Memory B cell (primary cell): ENCODE results near the gene SNX25.
"Not testable (repeated sequence)": the region's sequence is repeated elsewhere in the genome, so short reads cannot be mapped to it uniquely, and the experiment has no call there.

Source experiments
- ATAC-seq: fragments of 150-1000 bp; cut with Tn5 transposase; 2 replicates; pipeline ENCODE4 v1.10.0; 2021; ENCODE audit warnings: low read depth, mild to moderate bottlenecking, moderate library complexity
- DNase-seq, 2 donors: peaks; one replicate each; pipeline ENCODE4 v3.0.0; 2022; ENCODE audit warnings: low spot score in 2 of 2
- H3K27ac Mint-ChIP-seq: one replicate; pipeline ENCODE4 v1.8.0; 2022; ENCODE audit warnings: mild to moderate bottlenecking, moderate library complexity, mixed read lengths
- H3K27me3 Mint-ChIP-seq: one replicate; pipeline ENCODE4 v1.8.0; 2022; ENCODE audit warnings: mixed read lengths
- H3K36me3 Mint-ChIP-seq: one replicate; pipeline ENCODE4 v1.8.0; 2022; ENCODE audit warnings: mild to moderate bottlenecking, mixed read lengths
- H3K4me1 Mint-ChIP-seq: one replicate; pipeline ENCODE4 v1.8.0; 2022; ENCODE audit warnings: mixed read lengths
- H3K4me3 Mint-ChIP-seq: one replicate; pipeline ENCODE4 v1.8.0; 2022; ENCODE audit warnings: mild to moderate bottlenecking, moderate library complexity, mixed read lengths
- H3K9me3 Mint-ChIP-seq: one replicate; pipeline ENCODE4 v1.8.0; 2022; ENCODE audit warnings: mixed read lengths

Gene SNX25

DNA sequence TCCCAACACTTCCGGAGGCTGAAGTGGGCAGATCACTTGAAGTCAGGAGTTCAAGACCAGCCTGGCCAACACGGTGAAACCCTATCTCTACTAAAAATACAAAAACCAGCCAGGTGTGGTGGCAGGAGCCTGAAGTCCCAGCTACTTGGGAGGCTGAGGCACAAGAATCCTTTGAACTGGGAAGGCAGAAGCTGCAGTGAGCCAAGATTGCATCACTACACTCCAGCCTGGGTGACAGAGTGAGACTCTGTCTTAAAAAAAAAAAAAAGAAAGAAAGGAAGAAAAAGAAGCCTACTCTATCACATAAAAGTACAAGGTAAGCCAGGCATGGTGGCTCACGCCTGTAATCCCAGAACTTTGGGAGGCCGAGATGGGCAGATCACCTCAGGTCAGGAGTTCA is 11.2 kb upstream of the SNX25 start:
- not testable (repeated sequence) for ATAC-seq, H3K9me3 Mint-ChIP-seq, H3K36me3 Mint-ChIP-seq, DNase-seq, H3K27me3 Mint-ChIP-seq, H3K27ac Mint-ChIP-seq, H3K4me3 Mint-ChIP-seq
- H3K4me1 Mint-ChIP-seq = peaks cover 20% of the 10 kb centered on the region

DNA sequence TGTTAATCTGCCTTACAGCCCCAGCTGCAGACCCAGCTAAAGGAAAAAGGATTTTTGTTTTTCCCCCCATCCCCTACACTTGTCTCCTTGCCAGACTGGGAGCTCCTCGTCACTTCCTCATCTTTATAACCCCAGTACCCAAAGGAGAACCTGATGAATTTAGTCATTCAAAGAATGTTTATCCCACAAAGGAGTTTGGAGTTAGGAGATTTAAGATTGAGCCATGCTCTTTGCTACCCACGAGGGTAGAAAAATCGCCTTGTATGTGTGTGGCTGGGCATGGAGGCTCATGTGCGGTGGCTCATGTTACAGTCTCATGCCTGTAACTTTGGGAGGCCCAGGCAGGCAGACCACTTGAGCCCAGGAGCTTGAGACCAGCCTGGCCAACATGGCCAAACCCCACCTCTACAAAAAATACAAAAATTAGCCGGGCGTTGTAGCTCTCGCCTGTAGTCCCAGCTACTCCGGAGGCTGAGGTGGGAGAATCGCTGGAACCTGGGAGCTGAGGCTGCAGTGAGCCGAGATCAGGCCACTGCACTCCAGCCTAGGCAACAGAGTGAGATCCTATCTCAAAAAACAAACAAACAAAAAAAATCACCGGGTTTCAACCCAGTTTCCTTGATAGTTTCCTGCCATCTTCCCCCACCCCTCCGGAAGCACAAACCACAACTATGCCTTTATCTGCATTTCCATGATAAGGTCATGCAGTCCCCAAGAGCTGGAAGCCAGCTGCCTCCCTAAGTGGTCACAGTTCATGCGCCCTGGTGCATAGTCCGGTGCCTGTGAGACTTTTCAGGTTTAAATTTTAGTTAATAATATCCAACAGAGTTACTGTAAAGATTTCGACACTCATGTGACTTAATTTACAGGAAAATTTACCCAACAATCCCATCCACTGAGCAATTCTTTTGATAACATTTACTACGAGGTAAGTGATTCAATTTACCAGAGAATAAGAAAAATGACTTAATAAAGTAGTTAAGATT is 7.1 kb upstream of the SNX25 start:
- H3K27me3 Mint-ChIP-seq = no peaks in the 10 kb centered on the region
- peaks cover 3% of the 10 kb centered on the region for H3K36me3 Mint-ChIP-seq
- no peaks in the 10 kb centered on the region for H3K9me3 Mint-ChIP-seq
- ATAC-seq (no peak), DNase-seq (no peak)
- peak overlapping the region; percentile 97 for H3K4me3 Mint-ChIP-seq
- peaks cover 30% of the 10 kb centered on the region for H3K4me1 Mint-ChIP-seq
- H3K27ac Mint-ChIP-seq = peak overlapping the region; percentile 95

DNA sequence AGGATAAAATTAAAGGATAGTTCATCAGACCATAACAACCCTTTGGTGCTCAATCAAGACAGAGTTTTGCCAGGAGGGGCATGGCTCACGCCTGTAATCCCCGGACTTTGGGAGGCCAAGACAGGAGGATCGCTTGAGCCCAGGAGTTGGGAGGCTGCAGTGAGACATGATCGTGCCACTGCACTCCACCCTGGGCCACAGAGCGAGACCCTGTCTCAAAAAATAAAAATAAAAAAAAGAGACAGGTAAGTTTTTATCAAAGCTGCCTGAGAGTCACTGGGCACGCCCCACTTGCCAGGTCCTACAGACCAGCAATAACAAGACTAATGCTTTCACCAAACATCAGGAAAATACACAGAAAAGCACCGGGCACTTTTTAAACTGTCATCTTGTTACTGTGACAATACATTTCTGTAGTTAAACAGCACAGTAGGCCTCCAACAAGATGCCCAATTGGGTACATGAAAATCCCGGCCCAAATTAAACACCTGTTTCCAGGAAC is 6.4 kb upstream of the SNX25 start:
- peak; percentile 4 for ATAC-seq
- Mint-ChIP-seq H3K27me3 (no peaks in the 10 kb centered on the region), H3K36me3 (peaks cover 3% of the 10 kb centered on the region), H3K4me1 (peaks cover 30% of the 10 kb centered on the region), H3K27ac (peak overlapping the region; percentile 95), H3K9me3 (no peaks in the 10 kb centered on the region), H3K4me3 (peak overlapping the region; percentile 97)
- DNase-seq = no peak

DNA sequence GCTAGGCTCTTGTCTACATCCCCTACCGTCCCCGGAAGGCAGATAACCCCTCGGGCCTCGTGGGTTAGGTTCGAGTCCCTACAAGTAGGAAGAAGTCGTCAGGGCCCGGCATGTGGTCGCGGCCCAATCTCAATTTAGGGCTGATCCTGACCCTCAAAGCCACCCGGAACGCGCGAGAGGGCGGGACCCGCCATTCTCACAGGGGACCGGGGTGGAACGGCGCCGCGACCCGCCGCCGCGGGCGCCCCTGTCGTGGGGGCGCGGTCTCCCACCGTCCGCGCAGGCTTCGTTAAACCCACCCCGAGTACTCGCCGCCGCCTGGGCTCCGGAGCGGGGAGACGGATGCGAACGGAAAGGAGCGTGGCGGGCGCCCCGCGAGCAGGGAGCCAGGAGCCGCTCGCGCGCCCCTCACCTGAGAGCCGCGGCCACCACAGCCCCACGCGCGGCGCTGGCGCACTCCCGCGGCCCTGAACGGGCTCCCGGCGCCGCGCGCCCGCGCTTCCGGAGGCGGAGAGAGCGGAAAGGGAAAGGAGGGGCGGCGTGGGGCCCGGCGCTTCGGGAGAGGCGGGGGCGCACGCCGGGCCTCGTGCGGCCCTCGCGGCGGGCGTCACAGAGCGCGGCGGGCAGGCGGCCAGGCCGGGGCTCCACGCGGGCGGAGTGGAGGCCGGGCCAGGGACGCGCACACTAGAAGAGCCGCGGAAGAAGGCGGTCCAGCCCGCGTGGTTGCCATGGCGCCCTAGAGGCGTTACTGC is 5.7 kb upstream of the SNX25 start, which contains the start of gene CFAP97:
CFAP97 (minus strand) TSS at position 515 of the 752 bp plus-strand sequence. CDS start 12,804 bp downstream, outside the sequence.
- ATAC-seq = peak; percentile 80
- peak; percentile 67 to 74 for DNase-seq
- Mint-ChIP-seq H3K9me3 (no peaks in the 10 kb centered on the region), H3K4me3 (peak within 1 kb of the TSS; percentile 97), H3K27ac (peak within 1 kb of the TSS; percentile 95), H3K36me3 (peaks cover 3% of the 10 kb centered on the region), H3K4me1 (peaks cover 30% of the 10 kb centered on the region), H3K27me3 (no peaks in the 10 kb centered on the region)

DNA sequence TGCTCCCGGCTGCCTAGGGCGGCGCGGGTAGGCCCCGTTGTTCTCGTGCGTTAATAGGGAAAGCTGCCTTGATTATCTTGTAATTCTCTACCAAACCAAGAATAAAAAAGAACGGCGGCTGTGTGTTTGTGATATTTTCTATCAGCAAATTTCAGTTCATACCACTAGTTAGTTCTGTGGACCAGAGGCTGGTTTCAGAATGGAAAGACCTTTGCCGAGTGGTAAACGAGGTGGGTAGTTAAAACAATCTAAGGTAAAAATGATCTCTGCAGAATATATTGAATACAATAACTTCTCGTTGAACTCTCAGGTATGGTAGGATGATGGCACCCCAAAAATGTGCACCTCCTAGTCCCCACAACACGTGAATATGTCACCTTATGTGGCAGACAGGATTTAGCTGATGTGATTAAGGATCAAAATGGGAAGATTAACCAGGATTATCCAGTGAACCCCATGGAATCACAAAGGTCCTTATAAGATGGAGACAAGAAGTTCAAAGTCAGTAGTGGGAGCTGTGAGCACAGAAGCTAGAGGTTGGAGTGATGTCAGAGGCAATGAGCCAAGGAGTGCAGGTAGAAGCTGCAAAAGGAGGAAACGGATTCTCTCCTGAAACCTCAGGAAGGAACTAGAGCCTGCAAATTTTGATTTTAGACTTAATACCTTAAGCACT is 5.0 kb upstream of the SNX25 start:
- ATAC-seq (no peak), DNase-seq (no peak)
- Mint-ChIP-seq H3K36me3 (peaks cover 3% of the 10 kb centered on the region), H3K4me3 (peak overlapping the region; percentile 97), H3K27ac (peak overlapping the region; percentile 95), H3K9me3 (no peaks in the 10 kb centered on the region), H3K27me3 (no peaks in the 10 kb centered on the region), H3K4me1 (peaks cover 32% of the 10 kb centered on the region)

DNA sequence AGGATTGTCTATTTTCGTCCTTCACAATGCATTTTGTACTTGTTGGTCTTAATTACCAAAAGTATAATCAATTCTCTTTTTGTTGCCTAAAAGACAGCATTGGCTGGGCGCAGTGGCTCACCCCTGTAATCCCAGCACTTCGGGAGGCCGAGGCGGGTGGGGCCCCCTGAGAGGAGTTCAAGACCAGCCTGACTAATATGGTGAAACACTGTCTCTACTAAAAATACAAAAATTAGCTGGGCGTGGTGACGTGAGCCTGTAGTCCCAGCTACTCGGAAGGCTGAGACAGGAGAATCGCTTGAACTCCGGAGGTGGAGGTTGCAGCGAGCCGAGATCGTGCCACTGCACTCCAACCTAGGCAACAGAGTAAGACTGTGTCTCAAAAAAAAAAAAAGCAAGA is 4.3 kb upstream of the SNX25 start:
- peak overlapping the region; percentile 97 for H3K4me3 Mint-ChIP-seq
- H3K36me3 Mint-ChIP-seq, H3K9me3 Mint-ChIP-seq, DNase-seq, ATAC-seq, H3K27me3 Mint-ChIP-seq: not testable (repeated sequence)
- H3K27ac Mint-ChIP-seq = peak overlapping the region; percentile 95
- peaks cover 27% of the 10 kb centered on the region for H3K4me1 Mint-ChIP-seq

DNA sequence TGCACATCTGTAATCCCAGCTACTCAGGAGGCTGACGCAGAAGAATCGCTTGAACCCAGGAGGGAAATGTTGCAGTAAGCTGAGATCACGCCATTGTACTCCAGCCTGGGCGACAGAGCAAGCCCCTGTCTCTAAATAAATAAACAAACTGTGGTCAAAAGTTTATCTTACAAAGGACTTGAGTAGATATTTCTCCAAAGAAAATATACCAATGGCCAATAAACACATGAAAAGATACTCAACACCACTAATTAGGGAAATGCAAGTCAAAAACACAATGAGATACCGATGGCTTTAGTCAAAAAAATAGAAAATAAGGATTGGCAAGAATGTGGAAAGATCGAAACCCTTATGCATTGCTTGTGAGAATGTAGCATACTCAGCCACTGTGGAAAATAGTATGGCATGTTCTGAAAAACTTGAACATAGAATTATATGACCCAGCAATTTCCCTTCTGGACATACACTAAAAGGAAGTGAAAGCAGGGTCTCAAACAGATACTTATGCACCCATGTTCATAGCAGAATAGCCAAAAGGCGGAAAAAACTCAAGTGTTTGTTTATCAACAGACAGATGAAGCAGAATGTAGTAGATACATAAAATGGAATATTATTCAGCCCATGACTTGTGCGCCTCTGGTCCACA is 3.6 kb upstream of the SNX25 start:
- Mint-ChIP-seq H3K27me3 (no peaks in the 10 kb centered on the region), H3K4me3 (peak overlapping the region; percentile 97), H3K36me3 (no peaks in the 10 kb centered on the region), H3K4me1 (peaks cover 27% of the 10 kb centered on the region), H3K9me3 (no peaks in the 10 kb centered on the region), H3K27ac (peak overlapping the region; percentile 95)
- ATAC-seq = no peak
- DNase-seq = no peak

DNA sequence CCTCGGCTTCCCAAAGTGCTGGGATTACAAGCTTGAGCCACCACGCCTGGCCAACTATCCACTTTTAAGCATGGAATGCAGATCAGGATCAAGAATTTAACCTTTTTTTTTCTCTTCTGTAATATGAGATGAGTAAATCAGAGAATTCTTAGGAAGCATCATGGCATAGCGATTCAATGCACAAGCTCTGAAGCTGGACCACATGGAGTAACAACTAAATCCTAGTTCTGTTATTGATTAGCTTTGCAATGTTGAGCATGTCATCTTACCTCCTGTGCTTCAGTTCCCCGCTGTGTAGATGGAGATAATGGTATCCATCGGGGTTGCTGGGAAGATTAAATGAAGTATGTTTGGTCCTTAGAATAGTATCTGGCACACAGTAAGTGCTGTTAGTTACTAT is 1.9 kb upstream of the SNX25 start:
- peaks cover 34% of the 10 kb centered on the region for H3K4me1 Mint-ChIP-seq
- H3K27ac Mint-ChIP-seq = no peak overlapping the region
- no peaks in the 10 kb centered on the region for H3K36me3 Mint-ChIP-seq
- no peaks in the 10 kb centered on the region for H3K27me3 Mint-ChIP-seq
- H3K9me3 Mint-ChIP-seq = no peaks in the 10 kb centered on the region
- ATAC-seq = no peak
- DNase-seq = no peak
- H3K4me3 Mint-ChIP-seq = no peak overlapping the region

DNA sequence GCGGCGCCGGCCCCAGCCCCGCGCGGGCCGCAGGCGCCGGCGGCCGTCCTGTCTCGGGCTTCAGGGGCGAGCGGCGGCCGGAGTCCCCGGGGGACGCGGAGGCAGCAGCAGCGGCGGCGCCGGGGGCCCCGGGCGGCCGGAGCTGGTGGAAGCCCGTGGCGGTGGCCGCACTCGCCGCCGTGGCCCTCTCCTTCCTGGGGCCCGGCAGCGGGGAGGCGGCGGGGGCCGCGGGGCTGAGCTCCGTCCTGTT is 379 bp downstream of the SNX25 start:
- not testable (repeated sequence) for H3K36me3 Mint-ChIP-seq, H3K27ac Mint-ChIP-seq, H3K27me3 Mint-ChIP-seq, DNase-seq, H3K4me3 Mint-ChIP-seq, H3K9me3 Mint-ChIP-seq
- peaks cover 44% of the 10 kb centered on the region for H3K4me1 Mint-ChIP-seq
- peak; percentile 23 for ATAC-seq

DNA sequence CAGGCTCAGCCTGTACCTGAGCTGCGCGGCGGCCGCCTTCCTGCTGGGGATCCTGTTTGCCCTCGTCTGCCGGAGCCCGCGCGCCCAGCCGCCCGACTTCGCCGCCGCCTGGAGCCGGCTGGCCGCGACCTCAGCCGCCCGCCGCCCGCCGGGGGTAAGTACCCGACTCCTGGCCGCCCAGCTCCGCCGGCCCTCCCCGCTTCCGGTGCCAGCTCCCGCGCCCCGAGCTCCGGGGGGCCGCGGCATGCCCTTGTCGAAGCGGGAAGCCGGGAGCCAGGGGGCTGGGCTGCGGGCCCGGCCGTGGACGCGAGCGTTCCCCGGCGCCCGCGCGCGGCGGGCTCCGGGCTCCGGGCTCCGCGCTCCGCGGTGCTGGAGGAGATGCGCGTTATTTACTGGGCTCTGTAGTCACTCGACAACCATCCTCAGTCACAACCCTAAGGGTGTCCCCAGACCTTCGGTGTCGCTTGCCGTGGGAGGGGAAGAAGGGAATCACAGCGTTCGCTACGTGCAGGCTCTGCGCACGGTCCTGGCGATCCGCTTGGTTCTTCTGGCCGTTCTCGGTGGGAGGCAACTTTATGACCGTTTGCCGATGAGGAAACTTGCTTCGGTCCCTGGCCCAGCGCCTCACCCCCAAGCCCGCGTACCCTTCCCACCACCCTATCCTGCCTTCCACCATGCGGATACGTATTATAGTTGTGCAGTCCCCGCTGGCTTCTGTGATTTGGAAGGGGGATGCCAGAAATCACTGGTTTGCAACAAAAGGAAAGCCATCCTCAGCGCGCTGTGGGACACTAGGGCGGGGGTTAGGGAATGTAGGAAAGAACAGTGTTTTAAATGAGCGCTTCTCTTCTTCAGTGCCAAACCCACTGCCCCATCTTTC is 944 bp downstream of the SNX25 start:
- Mint-ChIP-seq H3K4me3 (peak overlapping the region; percentile 90), H3K4me1 (peaks cover 41% of the 10 kb centered on the region), H3K9me3 (no peaks in the 10 kb centered on the region), H3K36me3 (no peaks in the 10 kb centered on the region), H3K27ac (peak overlapping the region; percentile 89), H3K27me3 (no peaks in the 10 kb centered on the region)
- DNase-seq = peak; percentile 38 to 62
- ATAC-seq = peak; percentile 14

DNA sequence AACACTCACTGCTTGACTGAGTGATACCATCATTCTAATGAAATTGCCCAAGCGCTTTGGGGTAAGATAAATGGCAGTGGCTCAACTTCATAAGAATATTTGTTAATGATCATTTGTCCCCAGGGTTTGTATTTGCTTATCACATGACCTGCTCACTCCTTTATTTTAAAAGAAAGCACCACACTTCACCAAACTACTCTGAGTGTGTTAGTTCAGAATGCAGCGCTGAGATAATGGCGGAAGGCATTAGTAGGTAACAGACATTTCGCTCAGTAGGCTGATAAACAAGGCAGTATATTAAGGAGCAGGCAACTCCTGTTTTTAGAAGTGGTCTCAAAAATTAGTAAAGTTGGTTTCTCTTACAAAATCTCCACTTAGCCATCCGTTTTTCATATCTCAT is 1.6 kb downstream of the SNX25 start:
- Mint-ChIP-seq H3K4me3 (peak overlapping the region; percentile 90), H3K36me3 (no peaks in the 10 kb centered on the region), H3K27ac (peak overlapping the region; percentile 89), H3K4me1 (peaks cover 39% of the 10 kb centered on the region), H3K27me3 (no peaks in the 10 kb centered on the region), H3K9me3 (no peaks in the 10 kb centered on the region)
- DNase-seq (no peak), ATAC-seq (no peak)

DNA sequence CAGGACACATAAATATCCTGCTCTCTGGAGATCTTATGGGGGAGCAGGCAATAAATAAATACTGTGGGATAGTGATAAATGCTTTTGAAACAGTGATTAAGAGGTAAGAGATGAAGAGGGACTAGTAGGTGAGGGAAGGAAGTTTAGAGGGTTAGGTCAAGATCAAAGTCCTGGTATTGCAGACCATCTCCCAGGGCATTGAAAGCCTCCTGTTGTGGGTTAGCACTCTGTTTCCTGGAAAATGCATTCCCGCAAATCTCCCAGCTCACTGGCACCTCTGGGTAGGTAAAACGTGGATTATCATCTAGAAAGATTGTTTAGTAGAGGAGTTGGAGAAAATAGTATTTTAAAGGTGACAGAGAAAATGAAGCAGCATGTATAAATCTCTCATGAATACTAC is 2.2 kb downstream of the SNX25 start:
- Mint-ChIP-seq H3K27ac (peak overlapping the region; percentile 89), H3K27me3 (no peaks in the 10 kb centered on the region), H3K36me3 (no peaks in the 10 kb centered on the region), H3K4me3 (peak overlapping the region; percentile 90), H3K4me1 (peaks cover 41% of the 10 kb centered on the region), H3K9me3 (no peaks in the 10 kb centered on the region)
- DNase-seq (no peak), ATAC-seq (no peak)

DNA sequence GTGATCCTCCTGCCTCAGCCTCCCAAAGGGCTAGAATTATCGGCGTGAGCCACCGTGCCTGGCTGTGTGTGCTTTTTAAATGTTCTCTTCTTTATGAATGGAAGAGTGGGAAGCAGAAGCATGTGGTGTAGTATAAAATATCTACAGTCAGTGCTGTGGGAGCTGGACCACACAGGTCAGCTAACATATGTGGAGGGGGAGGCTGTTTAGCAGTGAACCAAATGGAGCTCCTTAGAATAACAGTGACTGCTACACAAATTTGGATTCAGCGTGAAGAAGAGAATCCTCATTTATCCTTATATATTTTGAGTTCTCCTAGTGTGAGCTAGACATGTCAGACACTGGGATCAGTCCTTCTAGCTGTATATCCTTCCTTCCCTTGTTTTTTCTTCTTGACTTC is 3.2 kb downstream of the SNX25 start:
- H3K27ac Mint-ChIP-seq = peak overlapping the region; percentile 72
- H3K27me3 Mint-ChIP-seq = no peaks in the 10 kb centered on the region
- no peaks in the 10 kb centered on the region for H3K9me3 Mint-ChIP-seq
- no peak for ATAC-seq
- H3K4me1 Mint-ChIP-seq = peaks cover 49% of the 10 kb centered on the region
- H3K36me3 Mint-ChIP-seq = no peaks in the 10 kb centered on the region
- peak overlapping the region; percentile 24 for H3K4me3 Mint-ChIP-seq
- no peak for DNase-seq
